Bronchial epithelial cell (primary cell): ENCODE data around the gene ANKRD44. TPM values are rescaled to one million over a fixed set of nuclear protein-coding genes. Genes with fewer than 3 reads are reported as not detected.

Experiments used
- DNase-seq: peaks from one replicate; pipeline ENCODE4 v3.0.0-alpha.2; 2010; ENCODE audit warnings: low read depth
- FAIRE-seq: peaks from 2 replicates; lab custom pipeline; 2011; peaks lifted over from hg19 to GRCh38; lab: Jason Lieb, UNC
- H3K27me3 ChIP-seq: 2 replicates; pipeline ENCODE4 v1.5.1; 2011; ENCODE audit warnings: low read length; ENCODE audit not compliant: control insufficient read depth, insufficient read depth
- H3K36me3 ChIP-seq: 2 replicates; pipeline ENCODE4 v1.5.1; 2011; ENCODE audit warnings: low read length; ENCODE audit not compliant: control insufficient read depth, insufficient read depth
- H3K4me3 ChIP-seq: 2 replicates; pipeline ENCODE4 v1.5.1; 2011; ENCODE audit warnings: mild to moderate bottlenecking, low read depth, low read length, control low read depth
- CTCF ChIP-seq: IDR thresholded peaks from 2 replicates; pipeline ENCODE4 v1.5.1; 2011; ENCODE audit warnings: mild to moderate bottlenecking, moderate library complexity, low read length, control low read depth, inconsistent platforms; ENCODE audit not compliant: insufficient read depth, severe bottlenecking
- total RNA-seq: library from RNA; depleted of rRNA; stranded (reverse); fragments of >200 nt; gene quantifications from 2 replicates; pipeline ENCODE4 v1.2.1, GENCODE V29; 2014

ANKRD44 gene
- total RNA-seq, 1 donor from 2014 or later: 0.26 TPM

DNA sequence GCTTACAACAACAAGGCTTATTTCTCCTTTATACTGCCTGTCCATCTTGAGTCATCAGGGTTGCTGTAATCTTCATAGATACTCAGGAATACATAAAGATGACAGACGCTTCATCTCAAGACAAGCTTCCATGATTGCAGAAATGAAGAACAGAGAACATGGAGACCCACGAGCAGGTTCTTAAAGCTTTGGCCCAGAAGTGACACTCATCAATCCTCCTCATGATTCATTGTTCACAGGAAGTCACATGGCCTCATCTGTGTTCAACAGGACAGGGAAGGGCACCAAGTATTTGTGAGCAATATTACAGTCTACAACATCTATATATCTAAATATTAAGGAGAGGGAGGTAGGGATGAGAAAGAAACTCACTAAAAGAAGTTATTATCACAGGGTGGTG lies 347.5 kb downstream of the ANKRD44 start:
- DNase-seq (peak; percentile 62), FAIRE-seq (no peak)
- Histone ChIP-seq H3K27me3 (no peaks in the 10 kb centered on the region), H3K4me3 (no peak overlapping the region), H3K36me3 (no peaks in the 10 kb centered on the region)
- TF ChIP-seq CTCF: no peak

DNA sequence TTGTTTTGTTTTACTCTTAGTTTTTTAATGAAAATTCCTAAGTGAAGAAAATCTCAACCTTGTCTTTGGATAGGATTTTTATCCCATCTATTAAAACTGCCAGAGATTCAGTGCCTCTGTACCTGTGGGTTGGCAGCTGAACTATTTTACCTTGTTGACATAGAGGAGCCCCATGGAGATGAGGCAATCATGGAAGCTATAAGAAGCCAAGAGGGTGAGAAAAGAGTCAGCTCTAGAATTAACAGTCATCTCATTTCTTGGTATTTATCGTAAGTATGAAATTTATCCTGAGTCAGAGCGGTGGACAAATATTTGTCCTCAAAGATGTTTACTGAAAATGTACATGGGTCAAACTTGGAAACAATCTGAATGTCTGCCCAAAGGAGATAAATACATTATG lies 348.3 kb downstream of the ANKRD44 start:
- H3K27me3 ChIP-seq: no peaks in the 10 kb centered on the region
- H3K36me3 ChIP-seq: no peaks in the 10 kb centered on the region
- no peak for DNase-seq
- H3K4me3 ChIP-seq: no peak overlapping the region
- no peak for TF ChIP-seq CTCF
- no peak for FAIRE-seq

- no peak for FAIRE-seq
- no peaks in the 10 kb centered on the region for H3K36me3 ChIP-seq
- H3K4me3 ChIP-seq: no peak overlapping the region
- DNase-seq: no peak
- H3K27me3 ChIP-seq: no peaks in the 10 kb centered on the region
- no peak for TF ChIP-seq CTCF
Observed at GRCh38 chr2:196961889-196962288, 348.7 kb downstream of the ANKRD44 start.

DNA sequence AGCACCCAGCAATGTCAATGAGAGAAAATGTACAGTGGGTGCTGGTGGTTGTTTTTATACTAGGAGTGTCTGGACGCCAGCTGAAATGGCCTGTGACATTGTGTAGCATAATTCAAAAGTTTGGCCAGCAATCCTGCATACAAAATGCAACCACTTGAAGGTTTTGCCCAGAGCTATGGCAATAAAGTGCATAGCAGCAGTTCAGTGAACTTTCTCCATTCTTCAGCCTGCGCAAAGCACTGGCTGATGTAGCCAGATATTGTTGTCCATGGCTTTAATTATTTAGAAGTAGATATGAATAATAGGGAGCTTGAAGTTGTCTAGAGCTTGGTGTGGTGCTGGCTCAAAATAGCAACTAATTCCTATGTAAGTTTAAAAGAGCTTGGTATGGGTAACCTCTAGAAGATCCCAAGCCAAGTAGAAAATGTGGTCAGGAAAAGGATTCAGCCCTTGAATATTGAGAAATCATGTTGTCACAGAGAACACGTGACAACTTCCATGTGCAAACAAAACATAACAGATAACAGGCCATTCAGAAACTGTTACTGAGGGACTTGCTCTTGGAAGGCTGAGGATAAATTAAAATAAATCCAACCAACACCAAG lies 350.7 kb downstream of the ANKRD44 start:
- peak; percentile 48 for DNase-seq
- H3K36me3 ChIP-seq: no peaks in the 10 kb centered on the region
- TF ChIP-seq CTCF: no peak
- H3K27me3 ChIP-seq: no peaks in the 10 kb centered on the region
- H3K4me3 ChIP-seq: no peak overlapping the region
- no peak for FAIRE-seq

GRCh38 chr2:196959281-196959680 lies 351.3 kb downstream of the ANKRD44 start:
- no peak overlapping the region for H3K4me3 ChIP-seq
- H3K27me3 ChIP-seq: no peaks in the 10 kb centered on the region
- no peak for TF ChIP-seq CTCF
- no peaks in the 10 kb centered on the region for H3K36me3 ChIP-seq
- DNase-seq: no peak
- FAIRE-seq: no peak
